PC-9 (cell line): ENCODE results near the gene ITGA3. TPM values are rescaled to one million over a fixed set of nuclear protein-coding genes. Genes with fewer than 3 reads are reported as not detected.

ENCODE experiments used
- BruUV-seq: library from RNA; stranded (reverse); fragments of 400-500 nt; replicated peaks from 2 replicates; lab custom pipeline; 2021; lab: Mats Ljungman, UMichigan
- CTCF ChIA-PET: fragments of 300-600 bp; sonication (Branson Sonifier 250); formaldehyde crosslinking; loops from one replicate; lab custom pipeline; 2022; ENCODE audit warnings: antibody characterized with exemption; lab: Charles Lee
- POLR2A ChIA-PET: fragments of 300-600 bp; sonication (Branson Sonifier 250); formaldehyde crosslinking; loops from one replicate; lab custom pipeline; 2022; ENCODE audit warnings: antibody characterized with exemption; ENCODE audit not compliant: unreplicated experiment; lab: Charles Lee
- DNase-seq, 2 experiments: peaks; one replicate each; pipeline versions ENCODE4 v3.0.0 to v3.0.0-alpha.2; 2015 to 2022; ENCODE audit warnings: mixed read lengths in 1 of 2
- H2AFZ ChIP-seq: fragments of 200-600 bp; sonication (generic); 2 replicates; pipeline ENCODE4 v1.8.1; 2017; ENCODE audit warnings: antibody characterized with exemption
- H3F3A ChIP-seq: fragments of 200-600 bp; sonication (generic); 2 replicates; pipeline ENCODE4 v1.8.1; 2017; ENCODE audit warnings: antibody characterized with exemption, mild to moderate bottlenecking, low read depth; ENCODE audit not compliant: insufficient read depth
- H3K27ac ChIP-seq: fragments of 200-600 bp; sonication (generic); 2 replicates; pipeline ENCODE4 v1.6.1; 2016; ENCODE audit warnings: mixed run types
- H3K27me3 ChIP-seq: fragments of 200-600 bp; sonication (generic); 2 replicates; pipeline ENCODE4 v1.6.1; 2016; ENCODE audit warnings: low read depth, mixed run types; ENCODE audit not compliant: insufficient read depth
- H3K36me3 ChIP-seq: fragments of 200-600 bp; sonication (generic); 2 replicates; pipeline ENCODE4 v1.6.1; 2016; ENCODE audit warnings: low read depth, mixed run types
- H3K4me1 ChIP-seq: fragments of 200-600 bp; sonication (generic); replicated peaks from 2 replicates; pipeline ENCODE4 v1.6.1; 2016; ENCODE audit warnings: mixed run types; ENCODE audit not compliant: insufficient read depth
- H3K4me2 ChIP-seq: fragments of 200-600 bp; sonication (generic); 2 replicates; pipeline ENCODE4 v1.6.1; 2017; ENCODE audit warnings: mixed run types
- H3K4me3 ChIP-seq: fragments of 200-600 bp; sonication (generic); 2 replicates; pipeline ENCODE4 v1.6.1; 2016; ENCODE audit warnings: mixed run types
- H3K79me2 ChIP-seq: fragments of 200-600 bp; sonication (generic); 2 replicates; pipeline ENCODE4 v1.6.1; 2017; ENCODE audit warnings: low read depth, mixed run types
- H3K9me2 ChIP-seq: fragments of 200-600 bp; sonication (generic); 2 replicates; pipeline ENCODE4 v1.8.1; 2017; ENCODE audit warnings: mild to moderate bottlenecking; ENCODE audit not compliant: insufficient read depth
- H3K9me3 ChIP-seq: fragments of 200-600 bp; sonication (generic); 2 replicates; pipeline ENCODE4 v1.8.1; 2016; ENCODE audit warnings: low read depth; ENCODE audit not compliant: insufficient read depth
- H4K20me1 ChIP-seq: fragments of 200-600 bp; sonication (generic); 2 replicates; pipeline ENCODE4 v1.8.1; 2017; ENCODE audit not compliant: insufficient read depth
- EZH2 ChIP-seq: fragments of 200-600 bp; sonication (generic); IDR thresholded peaks from 2 replicates; pipeline ENCODE4 v1.8.0; 2017; ENCODE audit warnings: antibody characterized with exemption, low read depth
- intact Hi-C: fragments of 100-400 bp; cut with micrococcal nuclease; formaldehyde crosslinking; loops from one replicate; pipeline ENCODE4 v1.10.0; 2022; ENCODE audit not compliant: unreplicated experiment
- total RNA-seq: library from RNA; stranded (reverse); gene quantifications from 2 replicates; pipeline ENCODE4 v1.2.3, GENCODE V29; 2021
- TF ChIP-seq, protein P1 (sequence below): fragments of 200-600 bp; sonication (generic); conservative IDR thresholded peaks from 2 replicates; pipeline ENCODE4 v1.6.1; 2017; ENCODE audit warnings: mixed run types, antibody characterized with exemption, mild to moderate bottlenecking, moderate library complexity

The ITGA3 gene
- total RNA-seq, 1 experiment from 2014 or later, result 291 TPM

GRCh38 chr17:50034498-50035364 lies 21.2 kb upstream of the ITGA3 start:
- Histone ChIP-seq H3K27ac (no peak overlapping the region), H3K79me2 (no peaks in the 10 kb centered on the region), H3K9me3 (no peaks in the 10 kb centered on the region), H3K4me2 (no peak overlapping the region), H3F3A (peaks cover 8% of the 10 kb centered on the region; the same call in 1 of the 2 replicates), H3K4me3 (no peak overlapping the region), H3K9me2 (no peaks in the 10 kb centered on the region), H3K4me1 (peaks cover 40% of the 10 kb centered on the region), H4K20me1 (no peaks in the 10 kb centered on the region), H3K36me3 (no peaks in the 10 kb centered on the region), H2AFZ (no peak overlapping the region), H3K27me3 (no peaks in the 10 kb centered on the region)
- ChIA-PET POLR2A (no interaction called here), CTCF (no interaction called here)
- no peak for DNase-seq
- intact Hi-C loops, result no loop called here
- BruUV-seq, result no TSS peak
- TF ChIP-seq, protein P1, sequence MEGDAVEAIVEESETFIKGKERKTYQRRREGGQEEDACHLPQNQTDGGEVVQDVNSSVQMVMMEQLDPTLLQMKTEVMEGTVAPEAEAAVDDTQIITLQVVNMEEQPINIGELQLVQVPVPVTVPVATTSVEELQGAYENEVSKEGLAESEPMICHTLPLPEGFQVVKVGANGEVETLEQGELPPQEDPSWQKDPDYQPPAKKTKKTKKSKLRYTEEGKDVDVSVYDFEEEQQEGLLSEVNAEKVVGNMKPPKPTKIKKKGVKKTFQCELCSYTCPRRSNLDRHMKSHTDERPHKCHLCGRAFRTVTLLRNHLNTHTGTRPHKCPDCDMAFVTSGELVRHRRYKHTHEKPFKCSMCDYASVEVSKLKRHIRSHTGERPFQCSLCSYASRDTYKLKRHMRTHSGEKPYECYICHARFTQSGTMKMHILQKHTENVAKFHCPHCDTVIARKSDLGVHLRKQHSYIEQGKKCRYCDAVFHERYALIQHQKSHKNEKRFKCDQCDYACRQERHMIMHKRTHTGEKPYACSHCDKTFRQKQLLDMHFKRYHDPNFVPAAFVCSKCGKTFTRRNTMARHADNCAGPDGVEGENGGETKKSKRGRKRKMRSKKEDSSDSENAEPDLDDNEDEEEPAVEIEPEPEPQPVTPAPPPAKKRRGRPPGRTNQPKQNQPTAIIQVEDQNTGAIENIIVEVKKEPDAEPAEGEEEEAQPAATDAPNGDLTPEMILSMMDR, result no peak
- TF ChIP-seq EZH2, result no peak

DNA sequence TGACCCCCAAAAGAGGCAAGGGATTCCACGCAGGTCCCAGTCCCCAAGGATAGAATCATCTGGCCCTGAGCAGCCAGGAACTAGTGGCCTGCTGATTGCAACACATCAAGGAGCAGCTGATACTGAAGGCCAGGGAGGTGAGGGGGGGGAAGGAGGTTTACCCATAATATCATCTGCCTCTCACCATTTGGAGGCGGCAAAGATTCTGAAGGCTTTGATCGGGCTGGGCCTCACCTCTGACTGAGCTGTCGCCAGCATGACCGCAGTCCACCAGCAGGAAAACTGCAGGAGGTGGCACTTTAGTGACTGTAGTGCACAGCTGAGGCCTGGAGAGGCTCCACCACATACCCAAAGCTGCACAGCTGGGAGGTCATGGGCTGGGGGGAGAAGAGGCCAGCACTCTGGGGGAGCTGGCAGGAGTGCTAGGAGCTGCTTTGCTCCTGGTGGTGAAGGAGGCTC lies 20.5 kb upstream of the ITGA3 start:
- BruUV-seq, result no TSS peak
- H4K20me1 ChIP-seq, result no peaks in the 10 kb centered on the region
- peaks cover 5% of the 10 kb centered on the region; the same call in 1 of the 2 replicates for H3F3A ChIP-seq
- H3K9me2 ChIP-seq, result no peaks in the 10 kb centered on the region
- no peak for DNase-seq
- H3K9me3 ChIP-seq, result no peaks in the 10 kb centered on the region
- TF ChIP-seq, protein P1, result no peak
- TF ChIP-seq EZH2, result no peak
- H3K27me3 ChIP-seq, result no peaks in the 10 kb centered on the region
- ChIA-PET CTCF (no interaction called here), POLR2A (no interaction called here)
- intact Hi-C loops, result no loop called here
- peaks cover 33% of the 10 kb centered on the region for H3K4me1 ChIP-seq
- no peak overlapping the region for H3K4me2 ChIP-seq
- no peaks in the 10 kb centered on the region for H3K79me2 ChIP-seq
- no peak overlapping the region for H3K27ac ChIP-seq
- H3K36me3 ChIP-seq, result no peaks in the 10 kb centered on the region
- H3K4me3 ChIP-seq, result no peak overlapping the region
- no peak overlapping the region for H2AFZ ChIP-seq

DNA sequence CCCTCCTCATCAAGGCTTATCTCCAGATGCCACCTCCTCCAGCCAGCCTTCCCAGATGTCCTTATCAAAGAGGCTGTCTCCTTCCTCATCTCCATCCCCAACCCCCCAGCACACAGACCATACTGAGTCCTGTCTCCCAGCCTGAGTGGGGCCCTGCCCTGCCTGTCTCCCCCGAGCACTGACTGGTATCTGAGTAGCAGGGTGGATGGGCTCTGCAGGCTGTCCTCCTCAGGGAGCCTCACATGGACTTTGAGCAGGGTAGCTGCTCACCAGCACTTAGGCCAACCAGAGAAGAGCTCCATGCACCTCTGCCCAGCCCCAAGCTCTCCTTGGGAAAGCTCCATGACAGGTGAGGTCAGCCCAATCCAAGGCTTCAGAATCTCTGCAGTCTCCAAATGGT lies 20.0 kb upstream of the ITGA3 start:
- Histone ChIP-seq H3K9me2 (no peaks in the 10 kb centered on the region), H3K27me3 (no peaks in the 10 kb centered on the region), H3K4me3 (no peak overlapping the region), H3K79me2 (no peaks in the 10 kb centered on the region), H3F3A (peaks cover 5% of the 10 kb centered on the region; the same call in 1 of the 2 replicates), H3K4me1 (peaks cover 30% of the 10 kb centered on the region), H3K9me3 (no peaks in the 10 kb centered on the region), H3K27ac (no peak overlapping the region), H2AFZ (no peak overlapping the region), H3K4me2 (no peak overlapping the region), H3K36me3 (no peaks in the 10 kb centered on the region), H4K20me1 (no peaks in the 10 kb centered on the region)
- ChIA-PET CTCF (interaction anchor here (0.6 kb wide), 1 partner anchor 12 kb away, joined by 3 read pairs; no protein-coding TSS in a partner anchor), POLR2A (no interaction called here)
- no TSS peak for BruUV-seq
- intact Hi-C loops, result no loop called here
- TF ChIP-seq, protein P1, result no peak
- no peak for TF ChIP-seq EZH2
- DNase-seq, result no peak
